ENCODE results near the gene SPRR1B.
"Not testable (repeated sequence)": the region's sequence is repeated elsewhere in the genome, so short reads cannot be mapped to it uniquely, and the experiment has no call there.

The SPRR1B gene

DNA sequence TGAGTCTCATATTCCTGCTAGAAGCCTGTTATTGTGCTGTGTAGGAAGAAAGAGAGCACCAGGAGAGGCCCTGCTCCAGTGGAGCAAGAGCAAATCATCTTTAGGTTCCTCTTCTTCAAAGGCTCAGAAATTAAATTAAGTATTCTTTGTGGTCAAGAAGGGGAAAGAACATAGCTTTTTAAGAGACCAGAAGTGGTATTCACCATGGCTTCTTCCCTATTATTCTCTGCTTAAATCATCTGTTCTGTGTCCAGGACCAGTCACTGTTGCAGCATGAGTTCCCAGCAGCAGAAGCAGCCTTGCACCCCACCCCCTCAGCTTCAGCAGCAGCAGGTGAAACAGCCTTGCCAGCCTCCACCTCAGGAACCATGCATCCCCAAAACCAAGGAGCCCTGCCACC, 1.1 kb downstream of the SPRR1B start:
- DNase-seq (ENCODE audit: low read depth, low spot score): no peak
- TF ChIP-seq CTCF (IDR thresholded peaks at IDR 0.05; ENCODE audit: insufficient read depth, low read length, missing control alignments): no peak
- ChIA-PET CTCF (interaction anchor here (0.9 kb wide), 1 partner anchor 162 kb away, joined by 3 read pairs; no protein-coding TSS in a partner anchor), POLR2A (no interaction called here)
- H3K4me3 ChIP-seq (ENCODE audit: low read depth, low read length): no peak overlapping the region

DNA sequence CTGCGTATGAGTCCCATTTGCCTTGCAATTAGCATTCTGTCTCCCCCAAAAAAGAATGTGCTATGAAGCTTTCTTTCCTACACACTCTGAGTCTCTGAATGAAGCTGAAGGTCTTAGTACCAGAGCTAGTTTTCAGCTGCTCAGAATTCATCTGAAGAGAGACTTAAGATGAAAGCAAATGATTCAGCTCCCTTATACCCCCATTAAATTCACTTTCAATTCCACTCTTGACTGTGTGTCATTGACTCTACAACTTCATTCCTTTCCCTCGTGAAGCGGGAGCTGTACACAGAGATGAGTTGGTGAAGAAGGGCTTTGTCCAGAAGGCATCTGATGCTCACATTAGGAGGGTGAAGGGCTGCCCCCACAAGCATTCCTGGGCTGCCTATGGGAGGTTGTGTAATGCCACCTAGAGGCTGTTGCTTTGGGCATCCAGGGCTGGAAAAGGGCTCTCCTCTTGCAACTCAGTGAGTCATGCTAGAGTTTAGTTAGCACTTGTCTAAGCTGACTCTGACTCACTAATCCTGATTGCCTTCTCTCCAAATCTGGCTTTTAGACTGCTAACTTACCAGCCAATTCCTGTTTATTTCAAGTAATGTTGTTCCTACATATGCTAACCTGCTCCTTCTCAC, 1.8 kb downstream of the SPRR1B start:
- peak; percentile 26 for TF ChIP-seq CTCF (IDR thresholded peaks at IDR 0.05; ENCODE audit: insufficient read depth, low read length, missing control alignments)
- POLR2A ChIA-PET: no interaction called here
- no peak overlapping the region for H3K4me3 ChIP-seq (ENCODE audit: low read depth, low read length)
- CTCF ChIA-PET: interaction anchor here (0.9 kb wide), 1 partner anchor 162 kb away, joined by 3 read pairs; no protein-coding TSS in a partner anchor
- DNase-seq (ENCODE audit: low read depth, low spot score): peak; percentile 28

GRCh38 chr1:153035211-153035610, 4.2 kb downstream of the SPRR1B start:
- CTCF ChIA-PET: no interaction called here
- no peak overlapping the region for H3K4me3 ChIP-seq (ENCODE audit: low read depth, low read length)
- DNase-seq (ENCODE audit: low read depth, low spot score): no peak
- POLR2A ChIA-PET: no interaction called here
- no peak for TF ChIP-seq CTCF (IDR thresholded peaks at IDR 0.05; ENCODE audit: insufficient read depth, low read length, missing control alignments)

DNA sequence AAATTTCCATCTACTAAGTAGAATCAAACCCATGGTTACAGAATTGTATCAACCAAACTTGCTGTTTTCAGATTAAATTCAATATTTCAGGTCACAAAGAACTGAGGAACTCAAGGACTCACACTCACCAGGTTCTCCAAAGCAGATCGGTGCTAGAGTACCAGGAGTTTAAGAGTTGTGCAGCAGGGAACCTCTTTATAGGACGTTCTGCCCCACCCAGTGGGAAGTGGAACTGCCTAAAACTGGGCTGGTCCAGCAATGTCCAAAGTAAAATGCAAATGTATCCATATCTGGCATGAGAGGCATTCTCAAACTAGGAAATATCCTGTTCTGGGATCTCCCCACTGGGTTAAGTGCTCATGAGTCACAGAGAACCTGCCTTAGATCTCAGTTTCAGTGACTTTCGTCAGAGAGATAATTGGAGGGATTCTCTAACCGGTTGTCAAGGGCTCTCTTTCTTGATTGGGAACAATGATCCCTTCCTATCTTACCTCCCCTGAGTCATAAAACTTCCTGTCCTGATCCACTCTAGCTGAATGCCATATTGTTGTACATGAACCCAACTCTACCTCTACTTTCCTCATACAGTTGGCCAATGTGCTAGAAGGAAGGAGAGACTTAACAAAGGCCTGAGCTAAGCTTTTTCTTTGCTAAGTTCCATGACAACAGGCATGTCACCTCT, 10.1 kb downstream of the SPRR1B start, which contains the start of gene SPRR2D:
Gene SPRR2D, minus strand, starts transcription at position 171 of the 682 bp plus-strand sequence. CDS start 774 bp downstream, outside the sequence.
- POLR2A ChIA-PET: no interaction called here
- no peak for TF ChIP-seq CTCF (IDR thresholded peaks at IDR 0.05; ENCODE audit: insufficient read depth, low read length, missing control alignments)

GRCh38 chr1:153049211-153049610, 18.2 kb downstream of the SPRR1B start:
- CTCF ChIA-PET: no interaction called here
- H3K4me3 ChIP-seq (ENCODE audit: low read depth, low read length): no peak overlapping the region
- no peak for DNase-seq (ENCODE audit: low read depth, low spot score)
- TF ChIP-seq CTCF (IDR thresholded peaks at IDR 0.05; ENCODE audit: insufficient read depth, low read length, missing control alignments): no peak
- POLR2A ChIA-PET: no interaction called here

More for the DNA sequence above, 10.1 kb downstream of the SPRR1B start, which contains the start of gene SPRR2D:
- no peak within 1 kb of the TSS for H3K4me3 ChIP-seq (ENCODE audit: low read depth, low read length)
- CTCF ChIA-PET: no interaction called here
- DNase-seq (ENCODE audit: low read depth, low spot score): no peak

DNA sequence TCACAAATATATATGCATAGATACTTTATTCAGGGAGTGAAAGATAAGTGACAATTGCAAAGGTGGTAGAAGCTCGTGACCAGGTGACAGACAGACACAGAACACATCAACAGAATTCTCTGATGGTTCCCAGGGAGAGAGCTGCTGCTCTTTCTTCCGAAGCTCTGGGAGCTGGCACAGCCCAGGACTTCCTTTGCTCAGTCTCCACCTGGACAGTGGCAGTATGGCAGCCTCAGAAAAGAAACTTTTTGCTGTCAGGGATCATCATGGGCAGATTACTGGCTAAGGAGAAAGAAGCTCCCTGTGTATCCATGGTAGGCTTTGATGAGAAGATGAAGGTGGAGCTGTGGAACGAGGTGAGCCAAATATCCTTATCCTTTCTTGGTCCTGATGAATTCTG, 25.1 kb downstream of the SPRR1B start:
- H3K4me3 ChIP-seq (ENCODE audit: low read depth, low read length); CTCF ChIA-PET; DNase-seq (ENCODE audit: low read depth, low spot score); POLR2A ChIA-PET: not testable (repeated sequence)
